HL-60/S4 (cell line): ENCODE results near the gene AXDND1.
"Not testable (repeated sequence)": the region's sequence is repeated elsewhere in the genome, so short reads cannot be mapped to it uniquely, and the experiment has no call there.

ENCODE experiments used
- in situ Hi-C: fragments of 300-500 bp; cut with MboI; formaldehyde crosslinking; loops from 2 replicates; pipeline ENCODE4 v1.14.3; 2022; ENCODE audit warnings: low sequenced_read_pairs

The AXDND1 gene

GRCh38 chr1:179361631-179362030 lies 4.1 kb upstream of the AXDND1 start:
- in situ Hi-C loops: loop anchor here (25.0 kb wide), 2 partner anchors 274 to 599 kb away; partner anchors contain the start of gene TOR3A

GRCh38 chr1:179366093-179366800 lies 476 bp downstream of the AXDND1 start:
- in situ Hi-C loops: loop anchor here (25.0 kb wide), 2 partner anchors 279 to 604 kb away; partner anchors contain the start of gene TOR3A

GRCh38 chr1:179369751-179370341 lies 4.1 kb downstream of the AXDND1 start:
- in situ Hi-C loops: loop anchor here (10.0 to 25.0 kb wide), 3 partner anchors 283 to 835 kb away; partner anchors contain the start of gene TOR3A

GRCh38 chr1:179372160-179372559 lies 6.4 kb downstream of the AXDND1 start:
- in situ Hi-C loops: loop anchor here (10.0 to 25.0 kb wide), 3 partner anchors 285 to 837 kb away; partner anchors contain the start of gene TOR3A

GRCh38 chr1:179376223-179376622 lies 10.5 kb downstream of the AXDND1 start:
- in situ Hi-C loops: loop anchor here (10.0 kb wide), 1 partner anchor 841 kb away; no protein-coding TSS in a partner anchor

- in situ Hi-C loops: no loop called here
Measured at GRCh38 chr1:179380299-179380698, 14.5 kb downstream of the AXDND1 start.

- in situ Hi-C loops: no loop called here
Measured at GRCh38 chr1:179384027-179384426, 18.3 kb downstream of the AXDND1 start.

- in situ Hi-C loops: no loop called here
Measured at GRCh38 chr1:179385510-179385909, 19.7 kb downstream of the AXDND1 start.

GRCh38 chr1:179393721-179394120 lies 27.9 kb downstream of the AXDND1 start:
- in situ Hi-C loops: no loop called here

- in situ Hi-C loops: not testable (repeated sequence)
Measured at GRCh38 chr1:179399399-179399798, 33.6 kb downstream of the AXDND1 start.

- in situ Hi-C loops: not testable (repeated sequence)
Measured at GRCh38 chr1:179417760-179418159, 52.0 kb downstream of the AXDND1 start.

GRCh38 chr1:179418706-179419105 lies 52.9 kb downstream of the AXDND1 start:
- in situ Hi-C loops: not testable (repeated sequence)

- in situ Hi-C loops: no loop called here
Measured at GRCh38 chr1:179424610-179425009, 58.8 kb downstream of the AXDND1 start.

GRCh38 chr1:179425186-179425585 lies 59.4 kb downstream of the AXDND1 start:
- in situ Hi-C loops: no loop called here

- in situ Hi-C loops: no loop called here
Measured at GRCh38 chr1:179437171-179437570, 71.4 kb downstream of the AXDND1 start.

GRCh38 chr1:179439646-179440045 lies 73.9 kb downstream of the AXDND1 start:
- in situ Hi-C loops: not testable (repeated sequence)

GRCh38 chr1:179440301-179440700 lies 74.5 kb downstream of the AXDND1 start:
- in situ Hi-C loops: not testable (repeated sequence)

- in situ Hi-C loops: no loop called here
Measured at GRCh38 chr1:179440971-179441370, 75.2 kb downstream of the AXDND1 start.

GRCh38 chr1:179441501-179441900 lies 75.7 kb downstream of the AXDND1 start:
- in situ Hi-C loops: no loop called here

- in situ Hi-C loops: not testable (repeated sequence)
Measured at GRCh38 chr1:179442846-179443245, 77.1 kb downstream of the AXDND1 start.

- in situ Hi-C loops: no loop called here
Measured at GRCh38 chr1:179445593-179445992, 79.8 kb downstream of the AXDND1 start.

GRCh38 chr1:179447489-179447888 lies 81.7 kb downstream of the AXDND1 start:
- in situ Hi-C loops: no loop called here
